GM19328 (cell line): ENCODE measurements around the gene ME3.

Experiments used
- ATAC-seq: cut with Tn5 transposase; IDR thresholded peaks from one replicate; pipeline ENCODE4 v1.9.1; 2021; ENCODE audit warnings: mild to moderate bottlenecking, moderate library complexity; ENCODE audit not compliant: unreplicated experiment

Gene ME3

DNA sequence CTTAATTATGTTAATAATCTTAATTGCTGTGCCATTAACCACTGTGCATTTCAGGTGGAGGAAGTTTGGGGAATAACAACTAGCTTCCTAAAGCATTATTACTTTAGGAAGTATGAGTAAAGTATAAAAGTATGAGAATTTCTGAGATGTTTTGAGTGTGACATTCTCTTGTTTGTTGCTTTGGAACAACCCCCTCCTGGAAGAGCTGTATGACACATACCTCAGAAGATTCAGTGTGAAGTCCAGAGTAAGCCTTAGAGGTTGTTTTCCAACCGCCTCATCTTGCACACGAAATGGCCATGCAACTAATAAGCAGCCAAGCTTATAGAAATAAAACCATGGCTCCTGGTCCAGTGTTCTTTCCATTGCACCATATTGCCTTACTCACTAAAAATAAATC, 276.0 kb downstream of the ME3 start:
- ATAC-seq = no peak

DNA sequence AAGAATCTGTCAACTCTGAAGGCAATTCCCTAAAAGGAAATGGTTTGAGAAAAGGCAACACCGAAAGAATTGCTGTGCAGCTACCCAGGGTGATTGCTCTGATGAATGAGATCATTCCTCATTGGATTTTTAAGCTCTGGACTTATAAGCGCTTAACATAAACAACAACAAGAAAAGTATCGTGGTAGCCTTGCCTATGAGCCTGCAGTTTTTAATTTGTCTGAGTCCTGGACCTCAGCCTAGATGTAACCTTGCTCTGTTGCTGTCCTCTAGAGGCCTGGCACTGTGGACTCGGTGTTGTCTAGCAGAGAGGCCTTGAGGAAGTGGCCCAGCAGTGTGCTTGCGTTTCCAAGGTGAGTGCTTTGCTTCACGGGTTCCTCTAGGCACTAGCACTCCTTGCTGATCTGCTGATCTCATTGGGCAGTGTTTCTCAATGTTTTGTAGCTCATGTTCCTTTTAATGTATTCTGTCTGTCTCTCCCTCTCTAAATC, 277.3 kb downstream of the ME3 start:
- no peak for ATAC-seq
